ENCODE results near the gene TRAF6. TPM values are rescaled to one million over a fixed set of nuclear protein-coding genes. Genes with fewer than 3 reads are reported as not detected.

TRAF6 gene
- total and polyA plus RNA-seq, 2 of the 13 experiments (the other 11 are each of a cell fraction or from before 2014, with no cell fraction given): 3.3 to 5.9 TPM

DNA sequence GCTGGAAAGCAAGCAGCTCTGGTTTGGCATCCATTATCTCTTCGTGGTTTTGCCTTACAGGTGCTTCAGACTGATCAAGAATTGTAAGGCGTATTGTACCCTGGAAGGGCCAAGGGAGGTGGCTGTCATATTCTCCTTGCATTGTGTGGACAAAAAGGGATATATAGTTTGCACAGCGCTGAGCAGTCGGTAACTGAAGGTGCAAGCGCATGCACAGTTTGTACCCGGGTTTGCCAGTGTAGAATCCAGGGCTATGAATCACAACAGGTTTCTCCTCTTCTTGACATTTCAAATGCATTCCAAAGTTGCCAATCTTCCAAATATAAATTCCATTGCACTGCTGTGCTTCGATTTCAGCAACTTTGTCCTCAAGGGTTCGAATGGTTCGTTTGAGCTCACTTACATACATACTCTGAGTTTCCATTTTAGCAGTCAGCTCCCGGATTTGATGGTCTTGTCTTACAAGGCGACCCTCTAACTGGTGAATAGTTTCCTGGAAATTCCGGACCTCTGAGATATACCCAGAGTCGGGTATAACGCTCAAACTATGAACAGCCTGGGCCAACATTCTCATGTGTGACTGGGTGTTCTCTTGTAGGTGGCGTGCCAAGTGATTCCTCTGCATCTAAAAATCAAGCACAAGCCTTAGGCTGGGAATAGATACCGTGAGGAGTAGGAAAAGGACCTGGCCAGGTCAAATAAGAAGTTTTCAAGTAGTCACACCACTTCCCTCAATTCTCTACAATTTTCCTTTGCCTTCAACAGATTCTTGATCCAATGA lies 19.9 kb downstream of the TRAF6 start (continued):
- TF ChIP-seq, protein P1, sequence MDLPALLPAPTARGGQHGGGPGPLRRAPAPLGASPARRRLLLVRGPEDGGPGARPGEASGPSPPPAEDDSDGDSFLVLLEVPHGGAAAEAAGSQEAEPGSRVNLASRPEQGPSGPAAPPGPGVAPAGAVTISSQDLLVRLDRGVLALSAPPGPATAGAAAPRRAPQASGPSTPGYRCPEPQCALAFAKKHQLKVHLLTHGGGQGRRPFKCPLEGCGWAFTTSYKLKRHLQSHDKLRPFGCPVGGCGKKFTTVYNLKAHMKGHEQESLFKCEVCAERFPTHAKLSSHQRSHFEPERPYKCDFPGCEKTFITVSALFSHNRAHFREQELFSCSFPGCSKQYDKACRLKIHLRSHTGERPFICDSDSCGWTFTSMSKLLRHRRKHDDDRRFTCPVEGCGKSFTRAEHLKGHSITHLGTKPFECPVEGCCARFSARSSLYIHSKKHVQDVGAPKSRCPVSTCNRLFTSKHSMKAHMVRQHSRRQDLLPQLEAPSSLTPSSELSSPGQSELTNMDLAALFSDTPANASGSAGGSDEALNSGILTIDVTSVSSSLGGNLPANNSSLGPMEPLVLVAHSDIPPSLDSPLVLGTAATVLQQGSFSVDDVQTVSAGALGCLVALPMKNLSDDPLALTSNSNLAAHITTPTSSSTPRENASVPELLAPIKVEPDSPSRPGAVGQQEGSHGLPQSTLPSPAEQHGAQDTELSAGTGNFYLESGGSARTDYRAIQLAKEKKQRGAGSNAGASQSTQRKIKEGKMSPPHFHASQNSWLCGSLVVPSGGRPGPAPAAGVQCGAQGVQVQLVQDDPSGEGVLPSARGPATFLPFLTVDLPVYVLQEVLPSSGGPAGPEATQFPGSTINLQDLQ (CRISPR knock-in tag; IDR thresholded peaks at IDR 0.05): no peak
- TF ChIP-seq ERF (CRISPR knock-in tag; IDR thresholded peaks at IDR 0.05): no peak
- no peak for TF ChIP-seq SYNCRIP (IDR thresholded peaks at IDR 0.05; ENCODE audit: insufficient read depth, low read depth, low read length)
- TF ChIP-seq, protein P2, sequence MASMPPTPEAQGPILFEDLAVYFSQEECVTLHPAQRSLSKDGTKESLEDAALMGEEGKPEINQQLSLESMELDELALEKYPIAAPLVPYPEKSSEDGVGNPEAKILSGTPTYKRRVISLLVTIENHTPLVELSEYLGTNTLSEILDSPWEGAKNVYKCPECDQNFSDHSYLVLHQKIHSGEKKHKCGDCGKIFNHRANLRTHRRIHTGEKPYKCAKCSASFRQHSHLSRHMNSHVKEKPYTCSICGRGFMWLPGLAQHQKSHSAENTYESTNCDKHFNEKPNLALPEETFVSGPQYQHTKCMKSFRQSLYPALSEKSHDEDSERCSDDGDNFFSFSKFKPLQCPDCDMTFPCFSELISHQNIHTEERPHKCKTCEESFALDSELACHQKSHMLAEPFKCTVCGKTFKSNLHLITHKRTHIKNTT (CRISPR knock-in tag; IDR thresholded peaks at IDR 0.05): no peak
- TF ChIP-seq PHF20 (CRISPR knock-in tag; IDR thresholded peaks at IDR 0.05): no peak
- TF ChIP-seq ZFP1 (CRISPR knock-in tag; IDR thresholded peaks at IDR 0.05): no peak
- TF ChIP-seq, protein P3, sequence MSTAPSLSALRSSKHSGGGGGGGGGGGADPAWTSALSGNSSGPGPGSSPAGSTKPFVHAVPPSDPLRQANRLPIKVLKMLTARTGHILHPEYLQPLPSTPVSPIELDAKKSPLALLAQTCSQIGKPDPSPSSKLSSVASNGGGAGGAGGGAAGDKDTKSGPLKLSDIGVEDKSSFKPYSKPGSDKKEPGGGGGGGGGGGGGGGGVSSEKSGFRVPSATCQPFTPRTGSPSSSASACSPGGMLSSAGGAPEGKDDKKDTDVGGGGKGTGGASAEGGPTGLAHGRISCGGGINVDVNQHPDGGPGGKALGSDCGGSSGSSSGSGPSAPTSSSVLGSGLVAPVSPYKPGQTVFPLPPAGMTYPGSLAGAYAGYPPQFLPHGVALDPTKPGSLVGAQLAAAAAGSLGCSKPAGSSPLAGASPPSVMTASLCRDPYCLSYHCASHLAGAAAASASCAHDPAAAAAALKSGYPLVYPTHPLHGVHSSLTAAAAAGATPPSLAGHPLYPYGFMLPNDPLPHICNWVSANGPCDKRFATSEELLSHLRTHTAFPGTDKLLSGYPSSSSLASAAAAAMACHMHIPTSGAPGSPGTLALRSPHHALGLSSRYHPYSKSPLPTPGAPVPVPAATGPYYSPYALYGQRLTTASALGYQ (CRISPR knock-in tag; IDR thresholded peaks at IDR 0.05): no peak
- TF ChIP-seq ZNF282 (IDR thresholded peaks at IDR 0.05; ENCODE audit: partially characterized antibody): no peak

Data from HepG2 (cell line).